GM23338 (cell line): ENCODE measurements around the gene TERT. TPM values are rescaled to one million over a fixed set of nuclear protein-coding genes. Genes with fewer than 3 reads are reported as not detected.

Source experiments
- ATAC-seq: fragments of 200-7000 bp; cut with Tn5 transposase; 3 replicates; pipeline ENCODE4 v1.9.1; 2020
- DNase-seq: peaks from one replicate; pipeline ENCODE4 v3.0.0-alpha.2; 2015; ENCODE audit warnings: low spot score
- H2AFZ ChIP-seq: fragments of 200-600 bp; sonication (generic); 2 replicates; pipeline ENCODE4 v1.8.0; 2016; ENCODE audit warnings: antibody characterized with exemption, mild to moderate bottlenecking, moderate library complexity
- H3F3A ChIP-seq: fragments of 200-600 bp; sonication (generic); replicated peaks from 2 replicates; pipeline ENCODE4 v1.8.0; 2017; ENCODE audit warnings: antibody characterized with exemption, mixed run types, low read depth
- H3K27ac ChIP-seq: fragments of 200-600 bp; sonication (generic); 2 replicates; pipeline ENCODE4 v1.6.1; 2016; ENCODE audit warnings: low read depth
- H3K27me3 ChIP-seq: fragments of 200-600 bp; sonication (generic); 2 replicates; pipeline ENCODE4 v1.8.0; 2016; ENCODE audit warnings: mild to moderate bottlenecking, mixed run types, moderate library complexity; ENCODE audit not compliant: insufficient read depth
- H3K36me3 ChIP-seq: fragments of 200-600 bp; sonication (generic); 2 replicates; pipeline ENCODE4 v1.8.0; 2016; ENCODE audit warnings: mild to moderate bottlenecking; ENCODE audit not compliant: insufficient read depth
- H3K4me1 ChIP-seq: fragments of 200-600 bp; sonication (generic); 2 replicates; pipeline ENCODE4 v1.8.0; 2016; ENCODE audit warnings: mild to moderate bottlenecking, moderate library complexity; ENCODE audit not compliant: insufficient read depth
- H3K4me2 ChIP-seq: fragments of 200-600 bp; sonication (generic); 2 replicates; pipeline ENCODE4 v1.7.1; 2017; ENCODE audit warnings: mixed run types
- H3K4me3 ChIP-seq: fragments of 200-600 bp; sonication (generic); 2 replicates; pipeline ENCODE4 v1.6.1; 2016; ENCODE audit warnings: mixed run types
- H3K79me2 ChIP-seq: fragments of 200-600 bp; sonication (generic); replicated peaks from 2 replicates; pipeline ENCODE4 v1.8.0; 2017; ENCODE audit warnings: mild to moderate bottlenecking; ENCODE audit not compliant: insufficient read depth
- H3K9me2 ChIP-seq: fragments of 200-600 bp; sonication (generic); 2 replicates; pipeline ENCODE4 v1.8.0; 2017; ENCODE audit not compliant: insufficient read depth
- H4K20me1 ChIP-seq: fragments of 200-600 bp; sonication (generic); replicated peaks from 2 replicates; pipeline ENCODE4 v1.8.0; 2017; ENCODE audit warnings: mild to moderate bottlenecking; ENCODE audit not compliant: insufficient read depth
- H3K27ac Mint-ChIP-seq: 2 replicates; pipeline ENCODE4 v1.8.0; 2020; ENCODE audit warnings: inconsistent platforms, mild to moderate bottlenecking, moderate library complexity, mixed read lengths
- H3K27me3 Mint-ChIP-seq: 3 replicates; pipeline ENCODE4 v1.8.0; 2022; ENCODE audit warnings: low read depth, mild to moderate bottlenecking, moderate library complexity, mixed read lengths, inconsistent platforms; ENCODE audit not compliant: insufficient read depth, poor library complexity
- H3K36me3 Mint-ChIP-seq: 3 replicates; pipeline ENCODE4 v1.8.0; 2021; ENCODE audit warnings: low read depth, mild to moderate bottlenecking, inconsistent platforms, moderate library complexity, mixed read lengths
- H3K4me1 Mint-ChIP-seq: 3 replicates; pipeline ENCODE4 v1.8.0; 2020; ENCODE audit warnings: mild to moderate bottlenecking, inconsistent platforms, mixed read lengths
- H3K4me3 Mint-ChIP-seq: 3 replicates; pipeline ENCODE4 v1.8.0; 2021; ENCODE audit warnings: moderate library complexity, mild to moderate bottlenecking, inconsistent platforms, mixed read lengths
- H3K9me3 Mint-ChIP-seq: 3 replicates; pipeline ENCODE4 v1.8.0; 2020; ENCODE audit warnings: moderate library complexity, mild to moderate bottlenecking, inconsistent platforms, mixed read lengths
- CREB1 ChIP-seq: fragments of 250-450 bp; sonication (Bioruptor Pico); IDR thresholded peaks from 2 replicates; pipeline ENCODE4 v1.5.0; 2020; ENCODE audit warnings: low read depth, mild to moderate bottlenecking, moderate library complexity
- ETS1 ChIP-seq: IDR thresholded peaks from 2 replicates; pipeline ENCODE4 v1.6.1; 2016; ENCODE audit warnings: antibody characterized with exemption
- EZH2phosphoT487 ChIP-seq: fragments of 200-600 bp; sonication (generic); IDR thresholded peaks from one replicate; pipeline ENCODE4 v1.8.1; 2018; ENCODE audit warnings: antibody characterized with exemption; ENCODE audit not compliant: unreplicated experiment
- JUNB ChIP-seq: IDR thresholded peaks from one replicate; pipeline ENCODE4 v1.6.1; 2016; ENCODE audit warnings: antibody characterized with exemption; ENCODE audit not compliant: unreplicated experiment
- POLR2AphosphoS5 ChIP-seq: IDR thresholded peaks from 2 replicates; pipeline ENCODE4 v1.6.1; 2016; ENCODE audit warnings: antibody characterized with exemption, low read depth
- REST ChIP-seq: IDR thresholded peaks from one replicate; pipeline ENCODE4 v1.6.1; 2018; ENCODE audit warnings: antibody characterized with exemption; ENCODE audit not compliant: unreplicated experiment
- STAT1 ChIP-seq: IDR thresholded peaks from one replicate; pipeline ENCODE4 v1.6.1; 2016; ENCODE audit warnings: antibody characterized with exemption; ENCODE audit not compliant: unreplicated experiment
- ZNF114 ChIP-seq: fragments of 250-450 bp; sonication (Bioruptor Pico); IDR thresholded peaks from 2 replicates; pipeline ENCODE4 v1.5.0; 2020; ENCODE audit warnings: mild to moderate bottlenecking, moderate library complexity
- ZNF462 ChIP-seq: fragments of 250-450 bp; sonication (Bioruptor Pico); IDR thresholded peaks from 2 replicates; pipeline ENCODE4 v1.5.0; 2020; ENCODE audit warnings: mild to moderate bottlenecking, moderate library complexity
- polyA plus RNA-seq: library from polyadenylated mRNA; unstranded; fragments of >200 nt; fragmentation: Nextera tagmentation; extraction: Ambion mirVana; gene quantifications from 2 replicates; pipeline ENCODE4 v1.2.1, GENCODE V29; 2016
- total RNA-seq: library from RNA; depleted of rRNA; stranded (reverse); fragments of >200 nt; shearing (Covaris generic); gene quantifications from 2 replicates; pipeline ENCODE4 v1.2.3, GENCODE V29; 2014

TERT gene
- total and polyA plus RNA-seq, 2 experiments from 2014 or later = 9.8 to 46.4 TPM

GRCh38 chr5:1341863-1342262, 47.0 kb upstream of the TERT start:
- ATAC-seq (no peak), DNase-seq (no peak)
- H3K36me3 Mint-ChIP-seq = peaks cover 62% of the 10 kb centered on the region
- TF ChIP-seq CREB1 (CRISPR knock-in tag) (no peak), EZH2phosphoT487 (no peak), JUNB (no peak), REST (no peak), ZNF114 (CRISPR knock-in tag) (no peak), STAT1 (no peak), ETS1 (no peak), POLR2AphosphoS5 (no peak), ZNF462 (CRISPR knock-in tag) (no peak)
- no peak overlapping the region for H2AFZ ChIP-seq
- peaks cover 6% of the 10 kb centered on the region for H3K4me1 ChIP-seq
- no peaks in the 10 kb centered on the region for H3K9me3 Mint-ChIP-seq
- H3K27me3 Mint-ChIP-seq = no peaks in the 10 kb centered on the region
- peaks cover 25% of the 10 kb centered on the region for H3K79me2 ChIP-seq
- no peaks in the 10 kb centered on the region for H3F3A ChIP-seq
- no peaks in the 10 kb centered on the region for H3K27me3 ChIP-seq
- H3K27ac ChIP-seq = no peak overlapping the region
- no peak overlapping the region for H3K4me3 ChIP-seq
- H3K4me3 Mint-ChIP-seq = no peak overlapping the region
- no peak overlapping the region for H3K4me2 ChIP-seq
- H4K20me1 ChIP-seq = peaks cover 26% of the 10 kb centered on the region
- H3K9me2 ChIP-seq = no peaks in the 10 kb centered on the region
- no peak overlapping the region for H3K27ac Mint-ChIP-seq
- H3K36me3 ChIP-seq = peaks cover 18% of the 10 kb centered on the region
- H3K4me1 Mint-ChIP-seq = peaks cover 15% of the 10 kb centered on the region
